SK-N-MC (cell line): Measurements from ENCODE around the gene PPP2R3A.

Experiments
- EZH2 ChIP-seq: fragments of 200-600 bp; sonication (generic); IDR thresholded peaks from one replicate; pipeline ENCODE4 v1.6.1; 2017; ENCODE audit warnings: antibody characterized with exemption
- POLR2AphosphoS5 ChIP-seq: IDR thresholded peaks from 2 replicates; pipeline ENCODE4 v1.6.1; 2012; ENCODE audit warnings: mild to moderate bottlenecking, low read depth, low read length, borderline replicate concordance

DNA sequence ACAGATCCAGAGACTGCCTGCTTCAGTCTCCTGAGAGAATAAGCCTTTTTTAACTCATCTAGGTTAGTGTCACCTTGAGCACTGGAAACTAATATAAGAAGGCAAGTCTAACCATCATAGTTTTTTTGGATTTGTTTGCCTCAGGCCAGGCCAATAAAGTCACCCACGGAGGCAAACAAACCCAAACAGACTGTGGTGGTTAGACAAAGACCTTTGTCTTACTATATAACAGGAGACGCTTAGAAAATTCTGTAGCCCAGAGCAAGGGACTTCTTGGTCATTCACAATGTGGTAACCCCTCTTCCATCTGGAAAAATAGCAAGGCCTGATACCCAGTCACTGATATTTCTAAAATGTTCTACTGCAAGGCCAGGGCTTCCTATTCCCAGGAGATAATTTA lies 45.3 kb upstream of the PPP2R3A start:
- TF ChIP-seq POLR2AphosphoS5 = no peak
- no peak for TF ChIP-seq EZH2
